NB4 (cell line): ENCODE results near the gene KAT2B.
"Not testable (repeated sequence)": the region's sequence is repeated elsewhere in the genome, so short reads cannot be mapped to it uniquely, and the experiment has no call there.

Experiments used
- DNase-seq: peaks from one replicate; pipeline ENCODE4 v3.0.0; 2010; ENCODE audit warnings: low read depth
- H3K4me3 ChIP-seq: one replicate; pipeline ENCODE4 v1.5.1; 2011; ENCODE audit warnings: mild to moderate bottlenecking, low read depth, low read length, moderate library complexity
- MYC ChIP-seq: IDR thresholded peaks from 2 replicates; pipeline ENCODE4 v1.6.1; 2011; ENCODE audit warnings: low read depth, low read length
- POLR2A ChIP-seq: IDR thresholded peaks from 2 replicates; pipeline ENCODE4 v1.6.1; 2011; ENCODE audit warnings: mild to moderate bottlenecking; ENCODE audit not compliant: insufficient read length; ENCODE audit errors: extremely low read depth
- TF ChIP-seq, protein P1 (sequence below): IDR thresholded peaks from one replicate; pipeline ENCODE4 v1.5.1; 2012; ENCODE audit warnings: low read depth, low read length
- TF ChIP-seq, protein P2 (sequence below): IDR thresholded peaks from 2 replicates; pipeline ENCODE4 v1.6.1; 2011; ENCODE audit warnings: low read depth, low read length

KAT2B gene

GRCh38 chr3:20023623-20024405, 16.4 kb upstream of the KAT2B start:
- H3K4me3 ChIP-seq, result no peak overlapping the region
- DNase-seq, result no peak
- TF ChIP-seq POLR2A (no peak), MYC (no peak)
- TF ChIP-seq, protein P1, sequence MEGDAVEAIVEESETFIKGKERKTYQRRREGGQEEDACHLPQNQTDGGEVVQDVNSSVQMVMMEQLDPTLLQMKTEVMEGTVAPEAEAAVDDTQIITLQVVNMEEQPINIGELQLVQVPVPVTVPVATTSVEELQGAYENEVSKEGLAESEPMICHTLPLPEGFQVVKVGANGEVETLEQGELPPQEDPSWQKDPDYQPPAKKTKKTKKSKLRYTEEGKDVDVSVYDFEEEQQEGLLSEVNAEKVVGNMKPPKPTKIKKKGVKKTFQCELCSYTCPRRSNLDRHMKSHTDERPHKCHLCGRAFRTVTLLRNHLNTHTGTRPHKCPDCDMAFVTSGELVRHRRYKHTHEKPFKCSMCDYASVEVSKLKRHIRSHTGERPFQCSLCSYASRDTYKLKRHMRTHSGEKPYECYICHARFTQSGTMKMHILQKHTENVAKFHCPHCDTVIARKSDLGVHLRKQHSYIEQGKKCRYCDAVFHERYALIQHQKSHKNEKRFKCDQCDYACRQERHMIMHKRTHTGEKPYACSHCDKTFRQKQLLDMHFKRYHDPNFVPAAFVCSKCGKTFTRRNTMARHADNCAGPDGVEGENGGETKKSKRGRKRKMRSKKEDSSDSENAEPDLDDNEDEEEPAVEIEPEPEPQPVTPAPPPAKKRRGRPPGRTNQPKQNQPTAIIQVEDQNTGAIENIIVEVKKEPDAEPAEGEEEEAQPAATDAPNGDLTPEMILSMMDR, result no peak
- TF ChIP-seq, protein P2, sequence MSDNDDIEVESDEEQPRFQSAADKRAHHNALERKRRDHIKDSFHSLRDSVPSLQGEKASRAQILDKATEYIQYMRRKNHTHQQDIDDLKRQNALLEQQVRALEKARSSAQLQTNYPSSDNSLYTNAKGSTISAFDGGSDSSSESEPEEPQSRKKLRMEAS, result no peak

DNA sequence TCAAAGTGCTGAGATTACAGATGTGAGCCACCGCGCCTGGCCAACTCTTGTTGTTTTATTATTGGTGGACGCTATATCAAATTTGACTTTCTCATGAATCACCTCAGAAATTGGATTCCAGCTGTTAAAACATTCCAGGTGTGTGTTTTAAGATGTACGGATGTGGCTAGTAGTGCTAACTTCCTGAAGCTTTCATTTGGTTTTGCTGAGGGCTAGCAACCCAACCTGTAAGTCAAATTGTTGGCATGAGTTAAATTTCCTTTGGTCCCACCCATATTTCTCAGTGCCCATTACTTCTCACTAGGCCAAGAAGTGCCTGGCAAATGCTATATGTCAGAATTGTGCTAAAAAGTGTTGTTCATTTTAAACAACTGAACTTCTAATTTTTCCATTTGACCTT, 13.1 kb upstream of the KAT2B start:
- no peak overlapping the region for H3K4me3 ChIP-seq
- no peak for DNase-seq
- TF ChIP-seq, protein P2, result no peak
- TF ChIP-seq MYC (no peak), POLR2A (no peak)
- TF ChIP-seq, protein P1, result no peak

DNA sequence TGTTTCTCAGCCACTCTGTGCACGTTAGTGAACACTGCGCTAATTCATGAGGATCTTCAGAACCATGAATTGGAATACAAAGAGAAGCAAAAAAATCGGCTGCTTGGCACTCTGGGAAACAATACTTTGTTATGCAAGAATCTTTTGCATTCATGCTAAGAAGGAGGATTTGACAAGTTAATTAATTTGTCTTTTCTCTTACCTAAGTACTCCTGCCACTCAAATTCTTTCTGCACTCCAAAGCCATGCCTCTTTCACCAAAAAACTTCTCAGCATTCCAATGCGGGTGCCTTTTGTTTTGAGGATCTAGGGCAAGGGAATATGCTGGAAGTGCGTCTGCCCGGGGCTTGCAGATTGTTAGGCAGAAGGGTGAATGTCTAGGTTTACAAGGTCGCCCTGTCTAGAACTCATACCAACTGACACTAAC, 11.3 kb upstream of the KAT2B start:
- TF ChIP-seq, protein P1, result no peak
- TF ChIP-seq MYC (no peak), POLR2A (no peak)
- TF ChIP-seq, protein P2, result no peak
- no peak overlapping the region for H3K4me3 ChIP-seq
- no peak for DNase-seq

DNA sequence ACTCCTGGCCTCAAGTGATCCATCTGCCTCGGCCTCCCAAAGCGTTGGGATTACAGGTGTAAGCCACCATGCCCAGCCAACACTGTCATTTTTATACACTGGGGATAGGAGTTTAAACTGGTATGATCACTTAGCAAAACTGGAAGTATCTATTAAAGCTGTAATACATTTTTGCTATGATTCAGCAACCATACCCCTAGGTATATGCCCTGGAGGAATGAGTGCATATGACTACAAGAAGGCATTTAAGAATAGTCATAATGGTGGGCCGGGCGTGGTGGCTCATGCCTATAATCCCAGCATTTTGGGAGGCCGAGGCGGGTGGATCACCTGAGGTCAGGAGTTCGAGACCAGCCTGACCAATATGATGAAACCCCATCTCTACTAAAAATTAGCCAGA, 8.3 kb upstream of the KAT2B start:
- not testable (repeated sequence) for DNase-seq, H3K4me3 ChIP-seq

DNA sequence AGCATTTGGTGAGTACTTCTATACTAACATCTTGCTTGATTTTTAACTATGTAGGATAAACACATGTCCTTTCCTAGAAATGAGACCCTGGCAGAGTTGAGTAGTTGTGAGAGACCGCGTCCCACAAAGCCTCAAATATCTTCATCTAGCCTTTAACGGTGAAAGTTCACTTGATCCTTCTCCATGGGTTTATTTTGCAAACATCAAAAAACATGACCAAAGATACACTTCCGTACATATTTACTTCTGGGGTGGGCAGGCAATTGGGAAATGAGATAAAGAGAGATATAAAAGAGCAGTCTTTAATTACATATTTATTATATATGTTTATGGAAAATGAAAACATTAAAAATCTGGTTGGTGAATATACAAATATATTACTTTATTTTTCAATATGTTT, 5.2 kb upstream of the KAT2B start:
- no peak for DNase-seq
- H3K4me3 ChIP-seq, result no peak overlapping the region
- TF ChIP-seq, protein P2, result no peak
- TF ChIP-seq, protein P1, result no peak
- TF ChIP-seq MYC (no peak), POLR2A (no peak)

- TF ChIP-seq, protein P2, result no peak
- TF ChIP-seq, protein P1, result no peak
- no peak for TF ChIP-seq MYC
- no peak for TF ChIP-seq POLR2A
- DNase-seq, result no peak
- H3K4me3 ChIP-seq, result no peak overlapping the region
These were observed 2.8 kb upstream of the KAT2B start for GRCh38 chr3:20037255-20037996.
